HepG2 (cell line): ENCODE measurements around the gene BRD8. TPM values are rescaled to one million over a fixed set of nuclear protein-coding genes. Genes with fewer than 3 reads are reported as not detected.
A peak's percentile ranks its signal among the peaks of the same experiment; 100 is the strongest.

ENCODE experiments used
- CENPT ChIP-seq: sonication (generic); formaldehyde crosslinking; IDR thresholded peaks from 2 replicates; pipeline ENCODE4 v1.8.0; 2022; ENCODE audit warnings: low read depth, mild to moderate bottlenecking, moderate library complexity, missing genetic modification reagents
- KDM1A ChIP-seq: IDR thresholded peaks from 2 replicates; pipeline ENCODE4 v1.6.1; 2016; ENCODE audit warnings: missing compliant biosample characterization
- MTF2 ChIP-seq: sonication (generic); formaldehyde crosslinking; IDR thresholded peaks from 2 replicates; pipeline ENCODE4 v1.5.0; 2020; ENCODE audit warnings: missing genetic modification reagents, borderline replicate concordance
- MXD4 ChIP-seq: IDR thresholded peaks from 2 replicates; pipeline ENCODE4 v1.6.1; 2016; ENCODE audit warnings: mild to moderate bottlenecking, missing biosample characterization, missing genetic modification reagents
- SP4 ChIP-seq: sonication (generic); formaldehyde crosslinking; IDR thresholded peaks from 2 replicates; pipeline ENCODE4 v1.8.1; 2023; ENCODE audit warnings: mild to moderate bottlenecking, missing genetic modification reagents
- SSRP1 ChIP-seq: IDR thresholded peaks from 2 replicates; pipeline ENCODE4 v1.6.1; 2016; ENCODE audit warnings: control low read depth
- ZFAT ChIP-seq: sonication (generic); formaldehyde crosslinking; conservative IDR thresholded peaks from 2 replicates; pipeline ENCODE4 v1.8.1; 2023; ENCODE audit warnings: missing genetic modification reagents, inconsistent platforms
- ZNF772 ChIP-seq: sonication (generic); formaldehyde crosslinking; IDR thresholded peaks from 2 replicates; pipeline ENCODE4 v1.5.0; 2020; ENCODE audit warnings: mild to moderate bottlenecking, missing genetic modification reagents
- polyA plus RNA-seq, 8 experiments: library from polyadenylated mRNA; depleted of rRNA in 3 of 8; stranded (reverse) in 7 of 8; unstranded in 1 of 8; fragments of >200 nt; fragmentation: Illumina TruSeq in 4 of 8; extraction: Trizol in 4 of 8; gene quantifications; 2 replicates each; pipeline versions ENCODE4 v1.2.1 to v1.2.3, GENCODE V29; 2011 to 2016; ENCODE audit warnings: low read depth in 4 of 8, missing spikeins in 1 of 8, mixed read lengths in 1 of 8; ENCODE audit not compliant: insufficient read depth in 1 of 8
- total RNA-seq, 5 experiments: library from RNA; depleted of rRNA; stranded (reverse); fragments of >200 nt; fragmentation: Illumina TruSeq; extraction: Trizol; gene quantifications; 2 replicates each; pipeline ENCODE4 v1.2.3, GENCODE V29; 2016; ENCODE audit warnings: low read depth in 1 of 5
- TF ChIP-seq, protein P1 (sequence below): sonication (generic); formaldehyde crosslinking; IDR thresholded peaks from 2 replicates; pipeline ENCODE4 v1.4.0; 2020; ENCODE audit warnings: missing genetic modification reagents, borderline replicate concordance
- TF ChIP-seq, protein P2 (sequence below): sonication (generic); formaldehyde crosslinking; conservative IDR thresholded peaks from 2 replicates; pipeline ENCODE4 v1.4.0; 2020; ENCODE audit warnings: missing genetic modification reagents
- TF ChIP-seq, protein P3 (sequence below): sonication (generic); formaldehyde crosslinking; conservative IDR thresholded peaks from 2 replicates; pipeline ENCODE4 v1.8.1; 2023; ENCODE audit warnings: missing genetic modification reagents
- TF ChIP-seq, protein P4 (sequence below), 2 experiments: fragments of 450-650 bp in 1 of 2; sonication (generic) in 1 of 2; formaldehyde crosslinking; IDR thresholded peaks; 2 replicates each; pipeline versions ENCODE4 v1.5.0 to v1.8.0; 2020 to 2022; ENCODE audit warnings: mild to moderate bottlenecking in 1 of 2, missing genetic modification reagents in 1 of 2
- TF ChIP-seq, protein P5 (sequence below): sonication (generic); formaldehyde crosslinking; IDR thresholded peaks from 2 replicates; pipeline ENCODE4 v1.5.0; 2020; ENCODE audit warnings: mild to moderate bottlenecking, missing genetic modification reagents, borderline replicate concordance
- TF ChIP-seq, protein P6 (sequence below): IDR thresholded peaks from 2 replicates; pipeline ENCODE4 v1.6.1; 2016; ENCODE audit warnings: missing compliant biosample characterization, missing genetic modification reagents, borderline replicate concordance
- TF ChIP-seq, protein P7 (sequence below): sonication (generic); formaldehyde crosslinking; IDR thresholded peaks from 2 replicates; pipeline ENCODE4 v1.4.0; 2020; ENCODE audit warnings: mild to moderate bottlenecking, missing genetic modification reagents

Gene BRD8
- total and polyA plus RNA-seq, 2 of the 13 experiments (the other 11 are each of a cell fraction or from before 2014, with no cell fraction given), result 62.5 to 71.1 TPM

DNA sequence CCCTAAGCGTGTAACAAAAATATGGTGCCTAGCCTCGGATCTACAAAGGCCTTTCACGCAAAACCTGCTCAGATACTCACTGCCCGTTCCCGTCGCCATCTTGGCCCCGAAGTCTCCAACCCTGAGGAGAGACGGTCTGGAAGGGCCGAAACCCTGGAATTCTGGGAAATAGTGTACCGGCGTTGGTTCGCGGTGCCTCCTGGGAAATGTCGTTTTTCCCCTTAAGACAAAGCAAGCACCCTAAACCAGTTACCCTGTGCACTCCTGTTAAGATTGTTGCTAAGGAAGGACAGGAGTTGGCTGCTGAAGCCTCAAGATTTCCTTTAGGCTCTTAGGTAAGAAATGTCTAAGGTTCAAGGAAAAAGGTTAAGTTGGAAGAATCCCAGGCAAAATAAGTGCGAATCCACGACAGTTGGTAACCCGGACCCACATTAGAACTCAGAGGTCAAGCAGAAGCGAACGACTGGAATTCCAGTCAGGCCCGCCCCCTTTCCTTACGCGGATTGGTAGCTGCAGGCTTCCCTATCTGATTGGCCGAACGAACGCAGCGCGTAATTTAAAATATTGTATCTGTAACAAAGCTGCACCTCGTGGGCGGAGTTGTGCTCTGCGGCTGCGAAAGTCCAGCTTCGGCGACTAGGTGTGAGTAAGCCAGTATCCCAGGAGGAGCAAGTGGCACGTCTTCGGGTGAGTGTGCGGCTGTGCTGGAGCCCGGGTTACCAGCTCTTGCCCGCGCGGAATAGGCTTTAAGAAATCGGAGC is at the start of gene BRD8, which contains the start of gene KIF20A (continued):
- TF ChIP-seq, protein P1, sequence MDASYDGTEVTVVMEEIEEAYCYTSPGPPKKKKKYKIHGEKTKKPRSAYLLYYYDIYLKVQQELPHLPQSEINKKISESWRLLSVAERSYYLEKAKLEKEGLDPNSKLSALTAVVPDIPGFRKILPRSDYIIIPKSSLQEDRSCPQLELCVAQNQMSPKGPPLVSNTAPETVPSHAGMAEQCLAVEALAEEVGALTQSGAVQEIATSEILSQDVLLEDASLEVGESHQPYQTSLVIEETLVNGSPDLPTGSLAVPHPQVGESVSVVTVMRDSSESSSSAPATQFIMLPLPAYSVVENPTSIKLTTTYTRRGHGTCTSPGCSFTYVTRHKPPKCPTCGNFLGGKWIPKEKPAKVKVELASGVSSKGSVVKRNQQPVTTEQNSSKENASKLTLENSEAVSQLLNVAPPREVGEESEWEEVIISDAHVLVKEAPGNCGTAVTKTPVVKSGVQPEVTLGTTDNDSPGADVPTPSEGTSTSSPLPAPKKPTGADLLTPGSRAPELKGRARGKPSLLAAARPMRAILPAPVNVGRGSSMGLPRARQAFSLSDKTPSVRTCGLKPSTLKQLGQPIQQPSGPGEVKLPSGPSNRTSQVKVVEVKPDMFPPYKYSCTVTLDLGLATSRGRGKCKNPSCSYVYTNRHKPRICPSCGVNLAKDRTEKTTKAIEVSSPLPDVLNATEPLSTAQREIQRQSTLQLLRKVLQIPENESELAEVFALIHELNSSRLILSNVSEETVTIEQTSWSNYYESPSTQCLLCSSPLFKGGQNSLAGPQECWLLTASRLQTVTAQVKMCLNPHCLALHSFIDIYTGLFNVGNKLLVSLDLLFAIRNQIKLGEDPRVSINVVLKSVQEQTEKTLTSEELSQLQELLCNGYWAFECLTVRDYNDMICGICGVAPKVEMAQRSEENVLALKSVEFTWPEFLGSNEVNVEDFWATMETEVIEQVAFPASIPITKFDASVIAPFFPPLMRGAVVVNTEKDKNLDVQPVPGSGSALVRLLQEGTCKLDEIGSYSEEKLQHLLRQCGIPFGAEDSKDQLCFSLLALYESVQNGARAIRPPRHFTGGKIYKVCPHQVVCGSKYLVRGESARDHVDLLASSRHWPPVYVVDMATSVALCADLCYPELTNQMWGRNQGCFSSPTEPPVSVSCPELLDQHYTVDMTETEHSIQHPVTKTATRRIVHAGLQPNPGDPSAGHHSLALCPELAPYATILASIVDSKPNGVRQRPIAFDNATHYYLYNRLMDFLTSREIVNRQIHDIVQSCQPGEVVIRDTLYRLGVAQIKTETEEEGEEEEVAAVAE (CRISPR knock-in tag), result peak; percentile 71; the same call in 1 of the 2 replicates
- TF ChIP-seq MTF2 (CRISPR knock-in tag), result no peak
- TF ChIP-seq, protein P2, sequence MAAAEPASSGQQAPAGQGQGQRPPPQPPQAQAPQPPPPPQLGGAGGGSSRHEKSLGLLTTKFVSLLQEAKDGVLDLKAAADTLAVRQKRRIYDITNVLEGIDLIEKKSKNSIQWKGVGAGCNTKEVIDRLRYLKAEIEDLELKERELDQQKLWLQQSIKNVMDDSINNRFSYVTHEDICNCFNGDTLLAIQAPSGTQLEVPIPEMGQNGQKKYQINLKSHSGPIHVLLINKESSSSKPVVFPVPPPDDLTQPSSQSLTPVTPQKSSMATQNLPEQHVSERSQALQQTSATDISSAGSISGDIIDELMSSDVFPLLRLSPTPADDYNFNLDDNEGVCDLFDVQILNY (CRISPR knock-in tag), result peak; percentile 95
- peak; percentile 62; the same call in 1 of the 2 replicates for TF ChIP-seq ZNF772 (CRISPR knock-in tag)
- TF ChIP-seq SP4 (CRISPR knock-in tag), result peak; percentile 83
- peak; percentile 99 for TF ChIP-seq MXD4 (CRISPR knock-in tag)
- TF ChIP-seq, protein P3, sequence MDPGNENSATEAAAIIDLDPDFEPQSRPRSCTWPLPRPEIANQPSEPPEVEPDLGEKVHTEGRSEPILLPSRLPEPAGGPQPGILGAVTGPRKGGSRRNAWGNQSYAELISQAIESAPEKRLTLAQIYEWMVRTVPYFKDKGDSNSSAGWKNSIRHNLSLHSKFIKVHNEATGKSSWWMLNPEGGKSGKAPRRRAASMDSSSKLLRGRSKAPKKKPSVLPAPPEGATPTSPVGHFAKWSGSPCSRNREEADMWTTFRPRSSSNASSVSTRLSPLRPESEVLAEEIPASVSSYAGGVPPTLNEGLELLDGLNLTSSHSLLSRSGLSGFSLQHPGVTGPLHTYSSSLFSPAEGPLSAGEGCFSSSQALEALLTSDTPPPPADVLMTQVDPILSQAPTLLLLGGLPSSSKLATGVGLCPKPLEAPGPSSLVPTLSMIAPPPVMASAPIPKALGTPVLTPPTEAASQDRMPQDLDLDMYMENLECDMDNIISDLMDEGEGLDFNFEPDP (CRISPR knock-in tag), result no peak
- no peak for TF ChIP-seq CENPT
- no peak for TF ChIP-seq SSRP1 (CRISPR knock-in tag)
- TF ChIP-seq, protein P4, sequence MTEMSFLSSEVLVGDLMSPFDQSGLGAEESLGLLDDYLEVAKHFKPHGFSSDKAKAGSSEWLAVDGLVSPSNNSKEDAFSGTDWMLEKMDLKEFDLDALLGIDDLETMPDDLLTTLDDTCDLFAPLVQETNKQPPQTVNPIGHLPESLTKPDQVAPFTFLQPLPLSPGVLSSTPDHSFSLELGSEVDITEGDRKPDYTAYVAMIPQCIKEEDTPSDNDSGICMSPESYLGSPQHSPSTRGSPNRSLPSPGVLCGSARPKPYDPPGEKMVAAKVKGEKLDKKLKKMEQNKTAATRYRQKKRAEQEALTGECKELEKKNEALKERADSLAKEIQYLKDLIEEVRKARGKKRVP (CRISPR knock-in tag; IDR thresholded peaks at IDR 0.05), result no peak
- TF ChIP-seq, protein P5, sequence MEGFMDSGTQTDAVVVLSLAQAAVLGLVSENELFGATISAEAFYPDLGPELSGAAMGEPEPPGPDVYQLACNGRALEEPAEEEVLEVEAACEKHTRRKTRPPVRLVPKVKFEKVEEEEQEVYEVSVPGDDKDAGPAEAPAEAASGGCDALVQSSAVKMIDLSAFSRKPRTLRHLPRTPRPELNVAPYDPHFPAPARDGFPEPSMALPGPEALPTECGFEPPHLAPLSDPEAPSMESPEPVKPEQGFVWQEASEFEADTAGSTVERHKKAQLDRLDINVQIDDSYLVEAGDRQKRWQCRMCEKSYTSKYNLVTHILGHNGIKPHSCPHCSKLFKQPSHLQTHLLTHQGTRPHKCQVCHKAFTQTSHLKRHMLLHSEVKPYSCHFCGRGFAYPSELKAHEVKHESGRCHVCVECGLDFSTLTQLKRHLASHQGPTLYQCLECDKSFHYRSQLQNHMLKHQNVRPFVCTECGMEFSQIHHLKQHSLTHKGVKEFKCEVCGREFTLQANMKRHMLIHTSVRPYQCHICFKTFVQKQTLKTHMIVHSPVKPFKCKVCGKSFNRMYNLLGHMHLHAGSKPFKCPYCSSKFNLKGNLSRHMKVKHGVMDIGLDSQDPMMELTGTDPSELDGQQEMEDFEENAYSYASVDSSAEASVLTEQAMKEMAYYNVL (CRISPR knock-in tag), result no peak
- TF ChIP-seq KDM1A (CRISPR knock-in tag), result no peak
- TF ChIP-seq ZFAT (CRISPR knock-in tag), result no peak
- TF ChIP-seq, protein P6, sequence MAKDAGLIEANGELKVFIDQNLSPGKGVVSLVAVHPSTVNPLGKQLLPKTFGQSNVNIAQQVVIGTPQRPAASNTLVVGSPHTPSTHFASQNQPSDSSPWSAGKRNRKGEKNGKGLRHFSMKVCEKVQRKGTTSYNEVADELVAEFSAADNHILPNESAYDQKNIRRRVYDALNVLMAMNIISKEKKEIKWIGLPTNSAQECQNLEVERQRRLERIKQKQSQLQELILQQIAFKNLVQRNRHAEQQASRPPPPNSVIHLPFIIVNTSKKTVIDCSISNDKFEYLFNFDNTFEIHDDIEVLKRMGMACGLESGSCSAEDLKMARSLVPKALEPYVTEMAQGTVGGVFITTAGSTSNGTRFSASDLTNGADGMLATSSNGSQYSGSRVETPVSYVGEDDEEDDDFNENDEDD, result peak; percentile 99
- TF ChIP-seq, protein P7, sequence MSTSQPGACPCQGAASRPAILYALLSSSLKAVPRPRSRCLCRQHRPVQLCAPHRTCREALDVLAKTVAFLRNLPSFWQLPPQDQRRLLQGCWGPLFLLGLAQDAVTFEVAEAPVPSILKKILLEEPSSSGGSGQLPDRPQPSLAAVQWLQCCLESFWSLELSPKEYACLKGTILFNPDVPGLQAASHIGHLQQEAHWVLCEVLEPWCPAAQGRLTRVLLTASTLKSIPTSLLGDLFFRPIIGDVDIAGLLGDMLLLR, result peak; percentile 90; the same call in 1 of the 2 replicates
